Measurements from ENCODE around the gene ASRGL1.

DNA sequence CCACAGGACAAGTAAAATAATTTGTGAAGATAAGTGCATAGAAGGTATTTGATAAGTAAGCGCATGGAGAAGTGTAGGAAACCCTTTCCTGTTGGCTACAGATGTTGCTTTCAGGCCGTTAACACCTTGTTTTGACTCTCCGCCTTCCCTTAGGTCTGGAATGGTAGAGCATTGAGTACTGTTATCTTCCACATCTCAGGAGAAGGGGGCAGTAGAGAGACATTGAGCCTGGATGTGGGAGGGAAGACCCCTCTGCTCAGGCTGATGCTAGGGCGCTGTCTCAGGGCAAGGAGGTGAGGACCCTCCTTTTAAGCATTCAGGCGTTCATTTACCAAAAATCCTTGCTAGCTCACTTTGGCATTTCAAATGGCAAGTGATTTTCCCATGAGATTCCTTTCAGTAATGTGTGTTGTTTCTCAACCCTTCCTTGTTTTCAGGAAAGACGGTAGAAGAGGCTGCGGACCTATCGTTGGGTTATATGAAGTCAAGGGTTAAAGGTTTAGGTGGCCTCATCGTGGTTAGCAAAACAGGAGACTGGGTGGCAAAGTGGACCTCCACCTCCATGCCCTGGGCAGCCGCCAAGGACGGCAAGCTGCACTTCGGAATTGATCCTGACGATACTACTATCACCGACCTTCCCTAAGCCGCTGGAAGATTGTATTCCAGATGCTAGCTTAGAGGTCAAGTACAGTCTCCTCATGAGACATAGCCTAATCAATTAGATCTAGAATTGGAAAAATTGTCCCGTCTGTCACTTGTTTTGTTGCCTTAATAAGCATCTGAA is 54.6 kb downstream of the ASRGL1 start:
- TF ChIP-seq, protein P1, sequence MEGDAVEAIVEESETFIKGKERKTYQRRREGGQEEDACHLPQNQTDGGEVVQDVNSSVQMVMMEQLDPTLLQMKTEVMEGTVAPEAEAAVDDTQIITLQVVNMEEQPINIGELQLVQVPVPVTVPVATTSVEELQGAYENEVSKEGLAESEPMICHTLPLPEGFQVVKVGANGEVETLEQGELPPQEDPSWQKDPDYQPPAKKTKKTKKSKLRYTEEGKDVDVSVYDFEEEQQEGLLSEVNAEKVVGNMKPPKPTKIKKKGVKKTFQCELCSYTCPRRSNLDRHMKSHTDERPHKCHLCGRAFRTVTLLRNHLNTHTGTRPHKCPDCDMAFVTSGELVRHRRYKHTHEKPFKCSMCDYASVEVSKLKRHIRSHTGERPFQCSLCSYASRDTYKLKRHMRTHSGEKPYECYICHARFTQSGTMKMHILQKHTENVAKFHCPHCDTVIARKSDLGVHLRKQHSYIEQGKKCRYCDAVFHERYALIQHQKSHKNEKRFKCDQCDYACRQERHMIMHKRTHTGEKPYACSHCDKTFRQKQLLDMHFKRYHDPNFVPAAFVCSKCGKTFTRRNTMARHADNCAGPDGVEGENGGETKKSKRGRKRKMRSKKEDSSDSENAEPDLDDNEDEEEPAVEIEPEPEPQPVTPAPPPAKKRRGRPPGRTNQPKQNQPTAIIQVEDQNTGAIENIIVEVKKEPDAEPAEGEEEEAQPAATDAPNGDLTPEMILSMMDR (IDR thresholded peaks at IDR 0.05) = no peak
- no peak for TF ChIP-seq POLR2A (IDR thresholded peaks at IDR 0.05)
